HepG2 (cell line): Measurements from ENCODE around the gene SMIM1. TPM values are rescaled to one million over a fixed set of nuclear protein-coding genes. Genes with fewer than 3 reads are reported as not detected.

Source experiments
- KDM3A ChIP-seq: IDR thresholded peaks from 2 replicates; pipeline ENCODE4 v1.6.1; 2018; ENCODE audit warnings: low read depth, missing compliant biosample characterization
- NBN ChIP-seq: fragments of 450-650 bp; conservative IDR thresholded peaks from 2 replicates; pipeline ENCODE4 v1.6.1; 2017
- PHF21A ChIP-seq: sonication (generic); formaldehyde crosslinking; IDR thresholded peaks from 2 replicates; pipeline ENCODE4 v1.5.0; 2020; ENCODE audit warnings: mild to moderate bottlenecking, missing genetic modification reagents
- SOX5 ChIP-seq: IDR thresholded peaks from 2 replicates; pipeline ENCODE4 v1.6.1; 2016; ENCODE audit warnings: borderline replicate concordance
- SP5 ChIP-seq: IDR thresholded peaks from 2 replicates; pipeline ENCODE4 v1.6.1; 2016; ENCODE audit warnings: low read depth, borderline replicate concordance
- ZBTB8A ChIP-seq: sonication (generic); formaldehyde crosslinking; IDR thresholded peaks from 2 replicates; pipeline ENCODE4 v1.4.0; 2020; ENCODE audit warnings: mild to moderate bottlenecking, low read depth, missing genetic modification reagents, borderline replicate concordance
- ZNF121 ChIP-seq: sonication (generic); formaldehyde crosslinking; IDR thresholded peaks from 2 replicates; pipeline ENCODE4 v1.5.0; 2020; ENCODE audit warnings: mild to moderate bottlenecking, missing genetic modification reagents
- ZNF274 ChIP-seq: sonication (generic); formaldehyde crosslinking; IDR thresholded peaks from 2 replicates; pipeline ENCODE4 v1.5.1; 2020; ENCODE audit warnings: mild to moderate bottlenecking, missing genetic modification reagents
- ZNF367 ChIP-seq: sonication (generic); formaldehyde crosslinking; IDR thresholded peaks from 2 replicates; pipeline ENCODE4 v1.4.0; 2020; ENCODE audit warnings: missing genetic modification reagents, borderline replicate concordance
- ZNF44 ChIP-seq: sonication (generic); formaldehyde crosslinking; IDR thresholded peaks from 2 replicates; pipeline ENCODE4 v1.5.1; 2020; ENCODE audit warnings: mild to moderate bottlenecking, missing genetic modification reagents
- ZNF605 ChIP-seq: sonication (generic); formaldehyde crosslinking; IDR thresholded peaks from 2 replicates; pipeline ENCODE4 v1.8.0; 2022; ENCODE audit warnings: mild to moderate bottlenecking, missing genetic modification reagents
- ZNF766 ChIP-seq: sonication (generic); formaldehyde crosslinking; IDR thresholded peaks from 2 replicates; pipeline ENCODE4 v1.5.0; 2020; ENCODE audit warnings: missing genetic modification reagents, borderline replicate concordance
- polyA plus RNA-seq, 8 experiments: library from polyadenylated mRNA; depleted of rRNA in 3 of 8; stranded (reverse) in 7 of 8; unstranded in 1 of 8; fragments of >200 nt; fragmentation: Illumina TruSeq in 4 of 8; extraction: Trizol in 4 of 8; gene quantifications; 2 replicates each; pipeline versions ENCODE4 v1.2.1 to v1.2.3, GENCODE V29; 2011 to 2016; ENCODE audit warnings: low read depth in 4 of 8, missing spikeins in 1 of 8, mixed read lengths in 1 of 8; ENCODE audit not compliant: insufficient read depth in 1 of 8
- total RNA-seq, 5 experiments: library from RNA; depleted of rRNA; stranded (reverse); fragments of >200 nt; fragmentation: Illumina TruSeq; extraction: Trizol; gene quantifications; 2 replicates each; pipeline ENCODE4 v1.2.3, GENCODE V29; 2016; ENCODE audit warnings: low read depth in 1 of 5
- TF ChIP-seq, protein P1 (sequence below): sonication (generic); formaldehyde crosslinking; IDR thresholded peaks from 2 replicates; pipeline ENCODE4 v1.4.0; 2020; ENCODE audit warnings: missing genetic modification reagents
- TF ChIP-seq, protein P2 (sequence below): sonication (generic); formaldehyde crosslinking; IDR thresholded peaks from 2 replicates; pipeline ENCODE4 v1.4.0; 2020; ENCODE audit warnings: missing genetic modification reagents
- TF ChIP-seq, protein P3 (sequence below): sonication (generic); formaldehyde crosslinking; IDR thresholded peaks from 2 replicates; pipeline ENCODE4 v1.4.0; 2020; ENCODE audit warnings: missing genetic modification reagents, borderline replicate concordance

The SMIM1 gene
- total and polyA plus RNA-seq, 2 of the 13 experiments (the other 11 are each of a cell fraction or from before 2014, with no cell fraction given): 12.4 to 56.3 TPM

DNA sequence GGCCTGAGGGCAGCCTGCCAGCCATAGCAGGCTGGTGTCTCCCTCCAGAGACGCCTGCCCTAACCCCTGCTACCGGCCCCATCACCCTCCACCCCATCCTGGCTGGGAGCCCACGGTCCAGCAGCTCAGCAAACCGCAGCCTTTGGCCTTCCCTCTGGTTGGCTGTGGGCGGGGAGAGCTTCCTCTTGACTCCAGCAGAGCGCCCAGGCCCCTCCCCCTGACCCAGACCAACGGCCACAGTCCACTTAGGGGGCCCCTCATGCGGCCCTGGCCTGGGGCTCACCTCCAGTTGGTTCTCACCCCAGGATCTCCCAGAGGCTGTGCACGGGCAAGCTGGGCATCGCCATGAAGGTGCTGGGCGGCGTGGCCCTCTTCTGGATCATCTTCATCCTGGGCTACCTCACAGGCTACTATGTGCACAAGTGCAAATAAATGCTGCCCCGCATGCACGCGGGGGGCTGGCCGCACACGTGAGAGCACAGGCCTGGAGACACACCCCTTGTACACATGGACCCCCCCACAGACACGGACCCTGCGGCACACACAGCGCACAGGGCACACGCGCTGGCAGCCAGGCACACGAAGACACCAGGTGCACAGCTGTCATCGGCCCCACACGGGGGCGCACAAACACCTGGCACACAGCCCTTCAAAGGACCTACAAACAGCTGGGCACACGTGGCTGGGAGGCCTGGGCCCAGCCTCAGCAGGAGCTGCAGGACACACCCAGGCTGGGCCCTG is 3.1 kb downstream of the SMIM1 start (continued):
- TF ChIP-seq, protein P1, sequence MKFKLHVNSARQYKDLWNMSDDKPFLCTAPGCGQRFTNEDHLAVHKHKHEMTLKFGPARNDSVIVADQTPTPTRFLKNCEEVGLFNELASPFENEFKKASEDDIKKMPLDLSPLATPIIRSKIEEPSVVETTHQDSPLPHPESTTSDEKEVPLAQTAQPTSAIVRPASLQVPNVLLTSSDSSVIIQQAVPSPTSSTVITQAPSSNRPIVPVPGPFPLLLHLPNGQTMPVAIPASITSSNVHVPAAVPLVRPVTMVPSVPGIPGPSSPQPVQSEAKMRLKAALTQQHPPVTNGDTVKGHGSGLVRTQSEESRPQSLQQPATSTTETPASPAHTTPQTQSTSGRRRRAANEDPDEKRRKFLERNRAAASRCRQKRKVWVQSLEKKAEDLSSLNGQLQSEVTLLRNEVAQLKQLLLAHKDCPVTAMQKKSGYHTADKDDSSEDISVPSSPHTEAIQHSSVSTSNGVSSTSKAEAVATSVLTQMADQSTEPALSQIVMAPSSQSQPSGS: peak; percentile 25; the same call in 1 of the 2 replicates
- no peak for TF ChIP-seq NBN
- TF ChIP-seq, protein P2, sequence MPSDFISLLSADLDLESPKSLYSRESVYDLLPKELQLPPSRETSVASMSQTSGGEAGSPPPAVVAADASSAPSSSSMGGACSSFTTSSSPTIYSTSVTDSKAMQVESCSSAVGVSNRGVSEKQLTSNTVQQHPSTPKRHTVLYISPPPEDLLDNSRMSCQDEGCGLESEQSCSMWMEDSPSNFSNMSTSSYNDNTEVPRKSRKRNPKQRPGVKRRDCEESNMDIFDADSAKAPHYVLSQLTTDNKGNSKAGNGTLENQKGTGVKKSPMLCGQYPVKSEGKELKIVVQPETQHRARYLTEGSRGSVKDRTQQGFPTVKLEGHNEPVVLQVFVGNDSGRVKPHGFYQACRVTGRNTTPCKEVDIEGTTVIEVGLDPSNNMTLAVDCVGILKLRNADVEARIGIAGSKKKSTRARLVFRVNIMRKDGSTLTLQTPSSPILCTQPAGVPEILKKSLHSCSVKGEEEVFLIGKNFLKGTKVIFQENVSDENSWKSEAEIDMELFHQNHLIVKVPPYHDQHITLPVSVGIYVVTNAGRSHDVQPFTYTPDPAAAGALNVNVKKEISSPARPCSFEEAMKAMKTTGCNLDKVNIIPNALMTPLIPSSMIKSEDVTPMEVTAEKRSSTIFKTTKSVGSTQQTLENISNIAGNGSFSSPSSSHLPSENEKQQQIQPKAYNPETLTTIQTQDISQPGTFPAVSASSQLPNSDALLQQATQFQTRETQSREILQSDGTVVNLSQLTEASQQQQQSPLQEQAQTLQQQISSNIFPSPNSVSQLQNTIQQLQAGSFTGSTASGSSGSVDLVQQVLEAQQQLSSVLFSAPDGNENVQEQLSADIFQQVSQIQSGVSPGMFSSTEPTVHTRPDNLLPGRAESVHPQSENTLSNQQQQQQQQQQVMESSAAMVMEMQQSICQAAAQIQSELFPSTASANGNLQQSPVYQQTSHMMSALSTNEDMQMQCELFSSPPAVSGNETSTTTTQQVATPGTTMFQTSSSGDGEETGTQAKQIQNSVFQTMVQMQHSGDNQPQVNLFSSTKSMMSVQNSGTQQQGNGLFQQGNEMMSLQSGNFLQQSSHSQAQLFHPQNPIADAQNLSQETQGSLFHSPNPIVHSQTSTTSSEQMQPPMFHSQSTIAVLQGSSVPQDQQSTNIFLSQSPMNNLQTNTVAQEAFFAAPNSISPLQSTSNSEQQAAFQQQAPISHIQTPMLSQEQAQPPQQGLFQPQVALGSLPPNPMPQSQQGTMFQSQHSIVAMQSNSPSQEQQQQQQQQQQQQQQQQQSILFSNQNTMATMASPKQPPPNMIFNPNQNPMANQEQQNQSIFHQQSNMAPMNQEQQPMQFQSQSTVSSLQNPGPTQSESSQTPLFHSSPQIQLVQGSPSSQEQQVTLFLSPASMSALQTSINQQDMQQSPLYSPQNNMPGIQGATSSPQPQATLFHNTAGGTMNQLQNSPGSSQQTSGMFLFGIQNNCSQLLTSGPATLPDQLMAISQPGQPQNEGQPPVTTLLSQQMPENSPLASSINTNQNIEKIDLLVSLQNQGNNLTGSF: peak; percentile 41
- TF ChIP-seq ZNF274 (CRISPR knock-in tag): no peak; the same call in 1 of the 2 replicates
- peak; percentile 35 for TF ChIP-seq SOX5 (CRISPR knock-in tag)
- 0 out of 2 replicates have a peak, but pooled peaks have one; percentile 42 for TF ChIP-seq ZBTB8A (CRISPR knock-in tag)
- peak; percentile 71 for TF ChIP-seq ZNF605 (CRISPR knock-in tag)
- TF ChIP-seq, protein P3, sequence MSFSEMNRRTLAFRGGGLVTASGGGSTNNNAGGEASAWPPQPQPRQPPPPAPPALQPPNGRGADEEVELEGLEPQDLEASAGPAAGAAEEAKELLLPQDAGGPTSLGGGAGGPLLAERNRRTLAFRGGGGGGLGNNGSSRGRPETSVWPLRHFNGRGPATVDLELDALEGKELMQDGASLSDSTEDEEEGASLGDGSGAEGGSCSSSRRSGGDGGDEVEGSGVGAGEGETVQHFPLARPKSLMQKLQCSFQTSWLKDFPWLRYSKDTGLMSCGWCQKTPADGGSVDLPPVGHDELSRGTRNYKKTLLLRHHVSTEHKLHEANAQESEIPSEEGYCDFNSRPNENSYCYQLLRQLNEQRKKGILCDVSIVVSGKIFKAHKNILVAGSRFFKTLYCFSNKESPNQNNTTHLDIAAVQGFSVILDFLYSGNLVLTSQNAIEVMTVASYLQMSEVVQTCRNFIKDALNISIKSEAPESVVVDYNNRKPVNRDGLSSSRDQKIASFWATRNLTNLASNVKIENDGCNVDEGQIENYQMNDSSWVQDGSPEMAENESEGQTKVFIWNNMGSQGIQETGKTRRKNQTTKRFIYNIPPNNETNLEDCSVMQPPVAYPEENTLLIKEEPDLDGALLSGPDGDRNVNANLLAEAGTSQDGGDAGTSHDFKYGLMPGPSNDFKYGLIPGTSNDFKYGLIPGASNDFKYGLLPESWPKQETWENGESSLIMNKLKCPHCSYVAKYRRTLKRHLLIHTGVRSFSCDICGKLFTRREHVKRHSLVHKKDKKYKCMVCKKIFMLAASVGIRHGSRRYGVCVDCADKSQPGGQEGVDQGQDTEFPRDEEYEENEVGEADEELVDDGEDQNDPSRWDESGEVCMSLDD (CRISPR knock-in tag): peak; percentile 97
- TF ChIP-seq PHF21A (CRISPR knock-in tag): peak; percentile 84
- peak; percentile 93 for TF ChIP-seq KDM3A (CRISPR knock-in tag)
- TF ChIP-seq ZNF121 (CRISPR knock-in tag): peak; percentile 41; the same call in 1 of the 2 replicates
- TF ChIP-seq ZNF766 (CRISPR knock-in tag): peak; percentile 43; the same call in 1 of the 2 replicates
- peak; percentile 68 for TF ChIP-seq SP5 (CRISPR knock-in tag)
- no peak; the same call in 1 of the 2 replicates for TF ChIP-seq ZNF44
- peak; percentile 18; the same call in 1 of the 2 replicates for TF ChIP-seq ZNF367 (CRISPR knock-in tag)
